Panc1 (cell line): Measurements from ENCODE around the gene IRF2. TPM values are rescaled to one million over a fixed set of nuclear protein-coding genes. Genes with fewer than 3 reads are reported as not detected.

Experiments used
- ATAC-seq: fragments of 200-7000 bp; cut with Tn5 transposase; 2 replicates; pipeline ENCODE4 v1.9.1; 2020; ENCODE audit warnings: mild to moderate bottlenecking, moderate library complexity
- BruUV-seq: library from RNA; stranded (reverse); fragments of 400-500 nt; replicated peaks from 2 replicates; lab custom pipeline; 2021; lab: Mats Ljungman, UMichigan
- CTCF ChIA-PET: fragments of 300-600 bp; sonication (Branson Sonifier 250); formaldehyde crosslinking; loops from one replicate; lab custom pipeline; 2022; ENCODE audit warnings: antibody characterized with exemption; lab: Charles Lee
- POLR2A ChIA-PET: fragments of 300-600 bp; sonication (Branson Sonifier 250); formaldehyde crosslinking; loops from one replicate; lab custom pipeline; 2022; ENCODE audit warnings: antibody characterized with exemption; lab: Charles Lee
- DNase-seq: peaks from one replicate; pipeline ENCODE4 v3.0.0-alpha.2; 2010; ENCODE audit warnings: low read depth, low spot score
- H3K27ac ChIP-seq: 2 replicates; pipeline ENCODE4 v1.5.1; 2011; ENCODE audit warnings: mild to moderate bottlenecking, low read length, inconsistent platforms
- H3K27me3 ChIP-seq: fragments of 200-500 bp; sonication (Bioruptor generic); 2 replicates; pipeline ENCODE4 v1.6.0; 2014; ENCODE audit warnings: low read length, inconsistent platforms; ENCODE audit not compliant: control insufficient read depth, insufficient read depth
- H3K36me3 ChIP-seq: fragments of 200-500 bp; sonication (Bioruptor generic); 2 replicates; pipeline ENCODE4 v1.5.1; 2014; ENCODE audit warnings: inconsistent platforms, mild to moderate bottlenecking, low read length, moderate library complexity; ENCODE audit not compliant: control insufficient read depth, insufficient read depth
- H3K4me1 ChIP-seq: 2 replicates; pipeline ENCODE4 v1.5.1; 2011; ENCODE audit warnings: inconsistent platforms, mild to moderate bottlenecking, low read length, moderate library complexity; ENCODE audit not compliant: control insufficient read depth, insufficient read depth
- H3K4me3 ChIP-seq, 2 experiments: 2 replicates each; pipeline ENCODE4 v1.5.1; 2011 to 2012; ENCODE audit warnings: low read depth in 2 of 2, low read length in 2 of 2, mild to moderate bottlenecking in 2 of 2, inconsistent platforms in 1 of 2, moderate library complexity in 1 of 2
- H3K9me3 ChIP-seq: fragments of 200-500 bp; sonication (Bioruptor generic); 2 replicates; pipeline ENCODE4 v1.5.1; 2014; ENCODE audit warnings: low read depth, mild to moderate bottlenecking, inconsistent platforms, low read length, moderate library complexity; ENCODE audit not compliant: control insufficient read depth, insufficient read depth
- CTCF ChIP-seq: fragments of 450-650 bp; IDR thresholded peaks from 2 replicates; pipeline ENCODE4 v1.5.1; 2017; ENCODE audit warnings: mild to moderate bottlenecking
- POLR2AphosphoS5 ChIP-seq: IDR thresholded peaks from 2 replicates; pipeline ENCODE4 v1.6.1; 2012; ENCODE audit warnings: mild to moderate bottlenecking, low read depth, low read length, moderate library complexity
- REST ChIP-seq, 2 experiments: IDR thresholded peaks; 2 replicates each; pipeline ENCODE4 v1.6.1; 2011 to 2012; ENCODE audit warnings: low read depth in 2 of 2, control low read depth in 1 of 2, low read length in 1 of 2, mild to moderate bottlenecking in 1 of 2, moderate library complexity in 1 of 2; ENCODE audit not compliant: insufficient read depth in 1 of 2
- SIN3A ChIP-seq: IDR thresholded peaks from 2 replicates; pipeline ENCODE4 v1.6.1; 2012; ENCODE audit warnings: low read depth, mild to moderate bottlenecking, low read length, moderate library complexity, borderline replicate concordance; ENCODE audit not compliant: insufficient read depth
- TCF7L2 ChIP-seq: IDR thresholded peaks from 2 replicates; pipeline ENCODE4 v1.6.1; 2011; ENCODE audit warnings: mild to moderate bottlenecking, low read depth, low read length, inconsistent platforms
- in situ Hi-C: cut with HindIII; loops from 2 replicates; pipeline ENCODE4 v1.10.0; 2016; ENCODE audit warnings: low sequenced_read_pairs, low pct_unique_long_range_greater_than_20kb
- intact Hi-C: fragments of 100-400 bp; cut with micrococcal nuclease; formaldehyde crosslinking; loops from one replicate; pipeline ENCODE4 v1.10.0; 2022; ENCODE audit not compliant: unreplicated experiment
- total RNA-seq: library from RNA; stranded (reverse); gene quantifications from one replicate; pipeline ENCODE4 v1.2.1, GENCODE V29; 2021; ENCODE audit not compliant: unreplicated experiment

The IRF2 gene
- total RNA-seq, 1 experiment from 2014 or later: 16.2 TPM

GRCh38 chr4:184417802-184418511 lies 56.4 kb downstream of the IRF2 start:
- Histone ChIP-seq H3K27me3 (no peaks in the 10 kb centered on the region), H3K27ac (0 out of 2 replicates have a peak overlapping the region, but pooled peaks have one; percentile 7), H3K9me3 (no peaks in the 10 kb centered on the region; the same call in 1 of the 2 replicates), H3K4me3 (no peak overlapping the region), H3K4me1 (peaks cover 12% of the 10 kb centered on the region), H3K36me3 (no peaks in the 10 kb centered on the region)
- BruUV-seq: no TSS peak
- intact Hi-C loops: no loop called here
- DNase-seq (peak; percentile 39), ATAC-seq (peak; percentile 86)
- in situ Hi-C loops: no loop called here
- TF ChIP-seq POLR2AphosphoS5 (no peak), TCF7L2 (no peak), CTCF (no peak), REST (IDR thresholded peaks at IDR 0.05; ENCODE audit: insufficient read depth in 1 of 2, low read depth in 2 of 2, low read length in 1 of 2) (no peak), SIN3A (no peak)
- ChIA-PET CTCF (no interaction called here), POLR2A (no interaction called here)

- Histone ChIP-seq H3K36me3 (no peaks in the 10 kb centered on the region), H3K27me3 (no peaks in the 10 kb centered on the region), H3K9me3 (no peaks in the 10 kb centered on the region), H3K4me3 (peak overlapping the region; percentile 1 to 43), H3K27ac (peak overlapping the region; percentile 7; the same call in 1 of the 2 replicates), H3K4me1 (peaks cover 12% of the 10 kb centered on the region)
- TF ChIP-seq REST (IDR thresholded peaks at IDR 0.05; ENCODE audit: insufficient read depth in 1 of 2, low read depth in 2 of 2, low read length in 1 of 2) (no peak), CTCF (no peak), TCF7L2 (no peak), POLR2AphosphoS5 (no peak), SIN3A (no peak)
- in situ Hi-C loops (no loop called here), intact Hi-C loops (no loop called here)
- no TSS peak for BruUV-seq
- CTCF ChIA-PET: no interaction called here
- POLR2A ChIA-PET: no interaction called here
- ATAC-seq: peak; percentile 78
- no peak for DNase-seq
These were observed 57.2 kb downstream of the IRF2 start for GRCh38 chr4:184416913-184417734.
